Neural crest cell (in vitro differentiated cells): ENCODE results near the gene CMIP. TPM values are rescaled to one million over a fixed set of nuclear protein-coding genes. Genes with fewer than 3 reads are reported as not detected.

ENCODE experiments used
- DNase-seq: peaks from one replicate; pipeline ENCODE4 v3.0.0; 2021; ENCODE audit warnings: low read depth, mixed read lengths, low spot score
- H3K27ac Mint-ChIP-seq: one replicate; pipeline ENCODE4 v1.8.0; 2021; ENCODE audit warnings: mild to moderate bottlenecking, mixed read lengths; ENCODE audit not compliant: unreplicated experiment
- H3K27me3 Mint-ChIP-seq: 2 replicates; pipeline ENCODE4 v1.8.0; 2021; ENCODE audit warnings: low read depth, mild to moderate bottlenecking, mixed read lengths
- H3K36me3 Mint-ChIP-seq: 2 replicates; pipeline ENCODE4 v1.8.0; 2021; ENCODE audit warnings: low read depth, mild to moderate bottlenecking, mixed read lengths
- H3K4me1 Mint-ChIP-seq: 2 replicates; pipeline ENCODE4 v1.8.0; 2021; ENCODE audit warnings: mixed read lengths
- H3K4me3 Mint-ChIP-seq: one replicate; pipeline ENCODE4 v1.8.0; 2021; ENCODE audit warnings: mild to moderate bottlenecking, mixed read lengths
- H3K9me3 Mint-ChIP-seq: 2 replicates; pipeline ENCODE4 v1.8.0; 2021; ENCODE audit warnings: mixed read lengths
- CTCF ChIP-seq: fragments of 200-600 bp; sonication (generic); conservative IDR thresholded peaks from 2 replicates; pipeline ENCODE4 v1.5.0; 2021; ENCODE audit warnings: antibody characterized with exemption, mild to moderate bottlenecking
- total RNA-seq: library from RNA; stranded (reverse); gene quantifications from 2 replicates; pipeline ENCODE4 v1.2.1, GENCODE V29; 2021

CMIP gene
- total RNA-seq, 1 donor from 2014 or later: 41.2 TPM

DNA sequence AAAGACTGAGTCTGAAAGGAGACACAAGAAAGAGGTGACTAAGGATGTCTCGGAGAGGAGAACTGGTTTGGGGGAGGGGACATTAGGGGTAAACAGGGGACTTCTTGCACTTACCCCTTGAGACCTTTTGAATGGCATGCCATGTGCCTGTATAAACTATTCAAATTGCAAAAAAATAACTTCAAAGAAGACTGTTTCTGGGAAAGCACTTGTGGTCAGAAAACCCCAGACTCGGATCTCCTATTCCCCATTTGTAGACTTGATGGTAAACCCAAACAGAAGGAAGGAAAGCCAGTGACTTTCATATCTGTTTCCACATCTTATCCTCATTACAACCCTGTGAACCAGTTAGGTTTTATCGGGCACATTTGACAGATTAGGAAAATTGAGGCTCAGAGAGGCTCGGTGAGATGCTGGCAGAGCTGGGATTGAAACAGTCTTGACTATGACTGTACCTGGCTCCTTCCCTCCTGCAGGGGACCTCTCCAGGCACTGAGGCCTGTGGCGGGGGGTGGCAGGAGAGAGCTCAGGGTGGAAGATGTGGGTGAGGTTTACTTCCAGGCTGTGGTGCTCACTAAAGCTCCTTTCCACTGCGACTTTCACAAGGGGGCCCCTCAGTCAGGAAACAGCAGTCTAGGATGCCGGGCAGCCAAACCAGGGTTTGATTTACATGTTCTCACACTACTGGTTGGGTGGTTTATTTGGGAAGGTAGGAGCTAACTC lies 304.0 kb downstream of the CMIP start:
- TF ChIP-seq CTCF: no peak

DNA sequence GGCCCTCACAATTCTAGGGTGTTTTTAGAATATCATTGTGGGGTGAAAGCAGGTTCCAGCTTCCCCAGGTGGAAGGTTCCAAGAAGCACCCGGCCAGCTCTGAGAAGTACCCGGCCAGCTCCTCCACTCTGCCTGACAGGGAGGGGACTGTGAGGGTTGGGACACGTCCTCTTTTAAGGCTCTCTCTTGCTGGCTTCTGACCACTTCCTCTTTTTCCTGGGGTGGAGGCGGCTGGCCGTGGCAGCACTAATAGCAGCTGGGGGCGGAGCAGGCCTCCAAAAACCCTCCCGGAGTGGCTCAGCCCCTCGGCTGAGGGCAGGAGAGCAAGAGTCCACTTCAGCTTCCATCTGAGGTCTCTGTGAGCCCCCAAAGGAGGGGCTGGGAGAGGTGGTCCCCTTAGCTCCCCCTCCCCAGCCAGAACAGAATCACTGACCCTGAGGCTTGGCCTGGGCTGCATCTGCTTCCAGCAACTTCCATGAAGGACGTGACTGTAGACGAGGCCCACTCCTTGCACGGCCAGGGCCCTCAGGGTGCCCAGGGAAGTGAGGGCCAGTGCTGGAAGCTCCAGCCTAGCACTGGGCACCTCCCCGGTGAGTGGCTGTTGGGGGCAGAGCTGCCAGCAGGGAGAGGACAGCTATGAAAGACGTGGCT lies 307.7 kb downstream of the CMIP start:
- Mint-ChIP-seq H3K4me1 (peaks cover 10% of the 10 kb centered on the region), H3K27me3 (peaks cover 10% of the 10 kb centered on the region), H3K9me3 (no peaks in the 10 kb centered on the region), H3K27ac (no peak overlapping the region), H3K4me3 (no peak overlapping the region), H3K36me3 (no peaks in the 10 kb centered on the region)
- DNase-seq: no peak
- no peak for TF ChIP-seq CTCF

More for the DNA sequence above, 304.0 kb downstream of the CMIP start:
- H3K27me3 Mint-ChIP-seq: peaks cover 10% of the 10 kb centered on the region
- H3K36me3 Mint-ChIP-seq: no peaks in the 10 kb centered on the region
- peaks cover 9% of the 10 kb centered on the region for H3K4me1 Mint-ChIP-seq
- no peak overlapping the region for H3K4me3 Mint-ChIP-seq
- H3K9me3 Mint-ChIP-seq: no peaks in the 10 kb centered on the region
- no peak overlapping the region for H3K27ac Mint-ChIP-seq
- no peak for DNase-seq

GRCh38 chr16:81752876-81753227 lies 308.2 kb downstream of the CMIP start:
- Mint-ChIP-seq H3K4me1 (peaks cover 10% of the 10 kb centered on the region), H3K27me3 (peaks cover 13% of the 10 kb centered on the region), H3K36me3 (no peaks in the 10 kb centered on the region), H3K27ac (no peak overlapping the region), H3K9me3 (peaks cover 2% of the 10 kb centered on the region), H3K4me3 (no peak overlapping the region)
- TF ChIP-seq CTCF: no peak
- no peak for DNase-seq

DNA sequence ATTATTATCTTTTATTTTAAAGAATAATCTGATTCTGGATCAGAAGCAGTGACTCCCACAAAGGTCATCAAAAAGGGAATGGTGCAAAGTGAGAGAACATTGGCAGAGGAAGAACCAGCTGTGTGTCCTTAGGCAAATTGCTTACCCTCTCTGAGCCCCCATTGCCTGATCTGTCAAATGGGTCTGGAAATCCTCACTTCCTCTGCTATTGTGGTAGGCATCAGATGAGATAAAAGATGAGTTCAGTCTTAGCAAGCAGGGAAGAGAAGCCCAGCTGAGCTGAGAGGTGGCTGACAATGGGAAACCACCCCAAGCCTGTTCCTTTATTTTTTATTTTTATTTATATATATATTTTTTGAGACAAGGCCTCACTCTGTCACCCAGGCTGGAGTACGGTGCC lies 310.2 kb downstream of the CMIP start:
- H3K4me1 Mint-ChIP-seq: peaks cover 10% of the 10 kb centered on the region
- TF ChIP-seq CTCF: no peak
- no peak overlapping the region for H3K4me3 Mint-ChIP-seq
- peaks cover 2% of the 10 kb centered on the region for H3K9me3 Mint-ChIP-seq
- no peak overlapping the region for H3K27ac Mint-ChIP-seq
- peaks cover 4% of the 10 kb centered on the region for H3K27me3 Mint-ChIP-seq
- no peaks in the 10 kb centered on the region for H3K36me3 Mint-ChIP-seq
- no peak for DNase-seq

DNA sequence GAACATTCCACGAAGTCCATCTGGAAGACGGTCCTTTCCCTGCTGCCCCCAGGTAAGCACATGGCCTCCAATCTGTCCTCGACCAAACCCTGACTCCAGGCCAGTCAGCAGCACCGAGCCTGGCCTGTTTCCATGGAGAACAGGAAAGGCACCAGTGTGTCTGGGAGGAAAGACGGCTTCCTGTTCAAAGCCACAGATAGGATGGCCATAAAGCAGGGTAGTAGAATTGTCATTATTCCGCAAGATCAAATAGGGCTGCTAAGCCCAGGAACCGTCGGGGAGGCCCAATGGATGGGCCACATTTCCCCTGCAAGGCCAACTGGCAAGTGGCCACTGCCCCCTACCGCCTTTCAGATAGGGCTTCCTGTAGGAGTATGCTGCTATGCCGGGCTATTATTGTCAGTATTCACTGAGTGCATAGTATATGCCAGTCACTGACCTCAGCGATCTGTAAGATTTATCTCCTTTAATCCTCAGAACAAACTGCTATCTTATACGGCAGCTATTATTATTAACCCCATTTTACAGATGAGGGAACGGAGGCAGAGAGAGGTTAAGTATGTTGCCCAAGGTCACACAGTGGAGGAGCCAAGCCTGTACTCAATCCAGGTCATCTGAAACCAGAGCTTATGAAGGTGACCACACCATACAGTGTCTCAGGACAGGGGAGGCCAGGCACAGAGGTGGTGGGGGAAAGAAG lies 311.5 kb downstream of the CMIP start:
- Mint-ChIP-seq H3K4me1 (peaks cover 10% of the 10 kb centered on the region), H3K9me3 (peaks cover 2% of the 10 kb centered on the region), H3K36me3 (no peaks in the 10 kb centered on the region), H3K4me3 (no peak overlapping the region), H3K27me3 (peaks cover 2% of the 10 kb centered on the region), H3K27ac (no peak overlapping the region)
- no peak for DNase-seq
- no peak for TF ChIP-seq CTCF
